WI38 (cell line): ENCODE data around the gene ARAP3.

Source experiments
- H3K4me3 ChIP-seq: 2 replicates; pipeline ENCODE4 v1.5.1; 2011; ENCODE audit warnings: low read depth, mild to moderate bottlenecking, control low read depth, low read length
- CTCF ChIP-seq: IDR thresholded peaks from 2 replicates; pipeline ENCODE4 v1.5.1; 2012; ENCODE audit warnings: low read depth, mild to moderate bottlenecking, control low read depth, low read length

ARAP3 gene

GRCh38 chr5:141708016-141708415 lies 26.0 kb upstream of the ARAP3 start:
- no peak for TF ChIP-seq CTCF
- H3K4me3 ChIP-seq, result no peak overlapping the region

- no peak overlapping the region for H3K4me3 ChIP-seq
- no peak for TF ChIP-seq CTCF
Measured at GRCh38 chr5:141707510-141707909, 25.5 kb upstream of the ARAP3 start.

- H3K4me3 ChIP-seq, result no peak overlapping the region
- no peak for TF ChIP-seq CTCF
Measured at GRCh38 chr5:141706121-141706520, 24.1 kb upstream of the ARAP3 start.

- no peak for TF ChIP-seq CTCF
Measured at GRCh38 chr5:141705469-141705868, 23.4 kb upstream of the ARAP3 start.

GRCh38 chr5:141704782-141705297 lies 22.8 kb upstream of the ARAP3 start:
- no peak for TF ChIP-seq CTCF
- no peak overlapping the region for H3K4me3 ChIP-seq

More at GRCh38 chr5:141705469-141705868, 23.4 kb upstream of the ARAP3 start:
- H3K4me3 ChIP-seq, result no peak overlapping the region

GRCh38 chr5:141703133-141703561 lies 21.1 kb upstream of the ARAP3 start:
- no peak for TF ChIP-seq CTCF
- H3K4me3 ChIP-seq, result peak overlapping the region; percentile 56

DNA sequence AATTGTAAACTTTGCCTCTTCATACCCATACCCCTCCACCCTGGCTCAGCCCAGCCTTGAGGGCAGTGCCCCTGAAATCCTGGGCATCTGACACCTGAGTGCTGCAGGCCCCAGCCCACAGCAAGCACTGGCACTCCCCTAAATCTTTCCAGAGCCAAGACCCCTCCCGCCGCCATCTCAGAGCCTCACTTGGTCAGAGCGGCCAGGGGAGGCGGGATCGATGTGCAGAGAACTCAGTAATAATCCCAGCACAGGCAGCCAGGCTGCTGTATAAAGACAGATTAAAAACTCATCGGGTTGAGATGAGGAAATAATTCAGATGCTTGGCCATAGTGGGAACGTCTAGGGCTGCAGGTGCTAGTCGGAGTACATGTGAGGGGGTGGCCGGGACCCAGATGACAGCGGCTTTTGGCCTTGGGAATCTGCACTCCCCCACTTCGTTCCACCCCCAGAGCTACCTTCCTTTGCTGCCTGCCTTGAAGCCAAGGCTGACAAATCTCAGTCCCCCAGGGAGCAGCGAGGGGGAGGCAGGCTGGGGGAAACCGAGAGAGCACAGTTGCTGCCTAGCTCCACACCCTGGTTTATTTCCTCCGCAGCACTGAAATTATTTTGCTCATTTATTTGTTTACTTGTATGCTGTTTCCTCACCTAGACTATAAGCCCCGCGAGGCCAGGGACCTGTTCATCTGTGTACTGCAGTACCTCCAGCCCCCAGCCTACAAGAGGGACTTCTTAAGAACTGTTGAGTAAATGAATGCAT lies 19.5 kb upstream of the ARAP3 start:
- TF ChIP-seq CTCF, result no peak
- no peak overlapping the region for H3K4me3 ChIP-seq
